Gastroesophageal sphincter (tissue), 4 donors: ENCODE results near the gene SENP8. TPM values are rescaled to one million over a fixed set of nuclear protein-coding genes. Genes with fewer than 3 reads are reported as not detected.

Experiments
- ATAC-seq: fragments of 150-250 bp; one replicate; pipeline ENCODE4 v1.9.1; 2016; ENCODE audit warnings: mild to moderate bottlenecking, moderate library complexity
- H3K27ac ChIP-seq, 4 donors: fragments of 200-600 bp; sonication (generic) in 3 of 4; 1 replicate in 3 of 4; 2 replicates in 1 of 4; pipeline ENCODE4 v1.5.1; 2016 to 2019
- H3K27me3 ChIP-seq: fragments of 200-600 bp; sonication (generic); one replicate; pipeline ENCODE4 v1.5.1; 2019
- H3K36me3 ChIP-seq, 2 donors: fragments of 200-600 bp; sonication (generic); one replicate each; pipeline ENCODE4 v1.5.1; 2019; ENCODE audit warnings: control low read depth in 1 of 2
- H3K4me1 ChIP-seq, 3 donors: fragments of 200-600 bp; sonication (generic); 1 replicate in 2 of 3; 2 replicates in 1 of 3; pipeline ENCODE4 v1.5.1; 2016 to 2019; ENCODE audit warnings: control low read depth in 2 of 3
- H3K4me3 ChIP-seq, 2 donors: fragments of 200-600 bp; sonication (generic); one replicate each; pipeline ENCODE4 v1.5.1; 2019; ENCODE audit warnings: mild to moderate bottlenecking in 1 of 2, moderate library complexity in 1 of 2
- H3K9me3 ChIP-seq, 3 donors: fragments of 200-600 bp; sonication (generic); one replicate each; pipeline ENCODE4 v1.5.1; 2017 to 2019; ENCODE audit warnings: control low read depth in 2 of 3
- EP300 ChIP-seq: sonication (generic); formaldehyde crosslinking; IDR thresholded peaks from one replicate; pipeline ENCODE4 v1.6.1; 2017; ENCODE audit warnings: antibody characterized with exemption, mild to moderate bottlenecking
- POLR2A ChIP-seq, 2 donors: fragments of 450-650 bp; IDR thresholded peaks; one replicate each; pipeline ENCODE4 v1.6.1; 2017; ENCODE audit warnings: antibody characterized with exemption in 2 of 2, mild to moderate bottlenecking in 2 of 2, moderate library complexity in 1 of 2
- POLR2AphosphoS5 ChIP-seq: sonication (generic); formaldehyde crosslinking; IDR thresholded peaks from one replicate; pipeline ENCODE4 v1.6.1; 2017; ENCODE audit warnings: antibody characterized with exemption
- WGBS, 2 donors: methylation state at CpG; one replicate each; pipeline ENCODE4 v1.1.5; 2018; ENCODE audit warnings: low coverage in 1 of 2; 5-methylcytosine and 5-hydroxymethylcytosine counted together
- total RNA-seq, 4 donors: library from RNA; depleted of rRNA; stranded (reverse); fragments of >200 nt; gene quantifications; one replicate each; pipeline ENCODE4 v1.1.0, GENCODE V29; 2016
- TF ChIP-seq, protein P1 (sequence below), 4 experiments: fragments of 200-600 bp in 2 of 4; fragments of 450-650 bp in 2 of 4; sonication (generic) in 1 of 4; IDR thresholded peaks; one replicate each; pipeline ENCODE4 v1.5.1; 2017 to 2019; ENCODE audit warnings: antibody characterized with exemption in 4 of 4, mild to moderate bottlenecking in 2 of 4, moderate library complexity in 2 of 4

Gene SENP8
- total RNA-seq, 4 donors from 2014 or later = 0.92 to 2.8 (median 2.1) TPM

DNA sequence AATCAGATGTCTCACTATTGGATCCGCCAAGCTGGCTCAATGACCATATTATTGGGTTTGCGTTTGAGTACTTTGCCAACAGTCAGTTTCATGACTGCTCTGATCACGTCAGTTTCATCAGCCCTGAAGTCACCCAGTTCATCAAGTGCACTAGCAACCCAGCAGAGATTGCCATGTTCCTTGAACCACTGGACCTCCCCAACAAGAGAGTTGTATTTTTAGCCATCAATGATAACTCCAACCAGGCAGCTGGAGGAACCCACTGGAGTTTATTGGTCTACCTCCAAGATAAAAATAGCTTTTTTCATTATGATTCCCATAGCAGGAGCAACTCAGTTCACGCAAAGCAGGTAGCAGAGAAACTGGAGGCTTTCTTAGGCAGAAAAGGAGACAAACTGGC lies 21.5 kb downstream of the SENP8 start:
- no peak for ATAC-seq
- Histone ChIP-seq H3K9me3 (no peaks in the 10 kb centered on the region), H3K27ac (no peak overlapping the region), H3K4me1 (peaks cover 0 to 21% (median 2%) of the 10 kb centered on the region in 3 donors), H3K27me3 (no peaks in the 10 kb centered on the region), H3K4me3 (no peak overlapping the region), H3K36me3 (peaks cover 0 to 5% of the 10 kb centered on the region in 2 donors)
- TF ChIP-seq, protein P1, sequence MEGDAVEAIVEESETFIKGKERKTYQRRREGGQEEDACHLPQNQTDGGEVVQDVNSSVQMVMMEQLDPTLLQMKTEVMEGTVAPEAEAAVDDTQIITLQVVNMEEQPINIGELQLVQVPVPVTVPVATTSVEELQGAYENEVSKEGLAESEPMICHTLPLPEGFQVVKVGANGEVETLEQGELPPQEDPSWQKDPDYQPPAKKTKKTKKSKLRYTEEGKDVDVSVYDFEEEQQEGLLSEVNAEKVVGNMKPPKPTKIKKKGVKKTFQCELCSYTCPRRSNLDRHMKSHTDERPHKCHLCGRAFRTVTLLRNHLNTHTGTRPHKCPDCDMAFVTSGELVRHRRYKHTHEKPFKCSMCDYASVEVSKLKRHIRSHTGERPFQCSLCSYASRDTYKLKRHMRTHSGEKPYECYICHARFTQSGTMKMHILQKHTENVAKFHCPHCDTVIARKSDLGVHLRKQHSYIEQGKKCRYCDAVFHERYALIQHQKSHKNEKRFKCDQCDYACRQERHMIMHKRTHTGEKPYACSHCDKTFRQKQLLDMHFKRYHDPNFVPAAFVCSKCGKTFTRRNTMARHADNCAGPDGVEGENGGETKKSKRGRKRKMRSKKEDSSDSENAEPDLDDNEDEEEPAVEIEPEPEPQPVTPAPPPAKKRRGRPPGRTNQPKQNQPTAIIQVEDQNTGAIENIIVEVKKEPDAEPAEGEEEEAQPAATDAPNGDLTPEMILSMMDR (IDR thresholded peaks at IDR 0.05) = no peak
- TF ChIP-seq EP300 = no peak
- no peak for TF ChIP-seq POLR2AphosphoS5
- TF ChIP-seq POLR2A (IDR thresholded peaks at IDR 0.05) = no peak
- WGBS, 2 donors = 100% methylated on average over 1 to 4 of the region's 4 CpGs

DNA sequence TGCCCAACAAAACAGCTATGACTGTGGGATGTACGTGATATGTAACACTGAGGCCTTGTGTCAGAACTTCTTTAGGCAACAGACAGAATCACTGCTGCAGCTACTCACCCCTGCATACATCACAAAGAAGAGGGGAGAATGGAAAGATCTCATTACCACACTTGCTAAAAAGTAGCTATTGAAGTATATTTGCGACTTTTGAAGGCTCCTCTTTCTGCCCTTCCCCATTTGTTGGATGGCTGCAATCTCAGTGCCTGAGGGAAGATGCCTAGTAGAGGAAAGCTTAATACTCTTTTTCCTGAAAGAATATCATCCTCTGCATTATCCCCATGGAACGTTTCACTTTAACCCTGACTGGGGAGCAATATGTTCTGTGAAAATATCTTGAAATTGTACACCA lies 21.9 kb downstream of the SENP8 start:
- WGBS, 2 donors = 64 to 84% methylated on average over 2 to 3 of the region's 3 CpGs
- peaks cover 0 to 5% of the 10 kb centered on the region in 2 donors for H3K36me3 ChIP-seq
- ATAC-seq = no peak
- no peaks in the 10 kb centered on the region for H3K9me3 ChIP-seq
- H3K4me1 ChIP-seq = peaks cover 0 to 21% (median 2%) of the 10 kb centered on the region in 3 donors
- no peak overlapping the region for H3K27ac ChIP-seq
- TF ChIP-seq EP300 (no peak), POLR2A (IDR thresholded peaks at IDR 0.05) (no peak), POLR2AphosphoS5 (no peak)
- TF ChIP-seq, protein P1 (IDR thresholded peaks at IDR 0.05) = no peak
- H3K27me3 ChIP-seq = no peaks in the 10 kb centered on the region
- no peak overlapping the region for H3K4me3 ChIP-seq

- Histone ChIP-seq H3K27me3 (no peaks in the 10 kb centered on the region), H3K4me3 (no peak overlapping the region), H3K36me3 (peaks cover 0 to 5% of the 10 kb centered on the region in 2 donors), H3K27ac (peak overlapping the region in 2 of 4 donors; percentile 23 to 53), H3K4me1 (peaks cover 0 to 14% (median 2%) of the 10 kb centered on the region in 3 donors), H3K9me3 (no peaks in the 10 kb centered on the region)
- WGBS, 2 donors = 36 to 62% methylated on average over 4 of the region's 4 CpGs
- no peak for ATAC-seq
- TF ChIP-seq, protein P1 (IDR thresholded peaks at IDR 0.05) = no peak
- TF ChIP-seq EP300 (no peak), POLR2A (IDR thresholded peaks at IDR 0.05) (no peak), POLR2AphosphoS5 (no peak)
Measured at GRCh38 chr15:72141171-72142084, 23.2 kb downstream of the SENP8 start.

GRCh38 chr15:72146221-72146620 lies 28.0 kb downstream of the SENP8 start:
- no peak overlapping the region for H3K27ac ChIP-seq
- H3K36me3 ChIP-seq = no peaks in the 10 kb centered on the region
- no peaks in the 10 kb centered on the region for H3K9me3 ChIP-seq
- H3K4me3 ChIP-seq = no peak overlapping the region
- 92 to 95% methylated on average over 2 to 3 of the region's 3 CpGs for WGBS, 2 donors
- no peak for TF ChIP-seq POLR2A (IDR thresholded peaks at IDR 0.05)
- TF ChIP-seq, protein P1 (IDR thresholded peaks at IDR 0.05) = no peak
- TF ChIP-seq POLR2AphosphoS5 = no peak
- no peak for TF ChIP-seq EP300
- H3K4me1 ChIP-seq = peaks cover 0 to 7% (median 2%) of the 10 kb centered on the region in 3 donors
- no peak for ATAC-seq
- H3K27me3 ChIP-seq = no peaks in the 10 kb centered on the region

DNA sequence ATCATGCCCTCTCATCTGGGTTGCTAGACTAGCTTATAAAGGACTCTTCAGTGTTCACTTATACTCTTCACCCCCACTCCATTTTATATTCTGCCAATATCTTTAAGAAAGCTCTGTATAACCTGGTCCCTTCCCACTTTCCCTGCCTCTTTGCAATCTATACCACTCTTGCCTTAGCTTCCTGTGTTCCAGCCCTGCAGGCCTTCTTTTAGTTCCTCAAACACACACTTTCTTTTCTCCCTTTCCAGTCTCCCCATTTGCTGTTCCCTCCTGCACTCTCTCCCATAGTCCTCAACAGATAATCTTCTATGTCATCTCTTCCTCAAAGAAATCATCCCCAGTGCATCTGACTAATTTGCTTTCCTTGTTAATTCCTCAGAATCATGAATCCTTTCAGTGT lies 28.7 kb downstream of the SENP8 start:
- Histone ChIP-seq H3K27ac (no peak overlapping the region), H3K36me3 (no peaks in the 10 kb centered on the region), H3K4me3 (no peak overlapping the region), H3K9me3 (no peaks in the 10 kb centered on the region), H3K27me3 (no peaks in the 10 kb centered on the region), H3K4me1 (no peaks in the 10 kb centered on the region)
- ATAC-seq = no peak
- TF ChIP-seq POLR2AphosphoS5 (no peak), EP300 (no peak), POLR2A (IDR thresholded peaks at IDR 0.05) (no peak)
- TF ChIP-seq, protein P1 (IDR thresholded peaks at IDR 0.05) = no peak
